Sigmoid colon (tissue), 7 donors: ENCODE measurements around the gene ASCL5. TPM values are rescaled to one million over a fixed set of nuclear protein-coding genes. Genes with fewer than 3 reads are reported as not detected.
"Not testable (repeated sequence)": the region's sequence is repeated elsewhere in the genome, so short reads cannot be mapped to it uniquely, and the experiment has no call there.

Source experiments
- DNase-seq: peaks from one replicate; pipeline ENCODE4 v3.0.0-alpha.2; 2019
- H3K27ac ChIP-seq, 4 donors: fragments of 200-600 bp; sonication (generic); one replicate each; pipeline ENCODE4 v1.5.1; 2016 to 2019; ENCODE audit warnings: mild to moderate bottlenecking in 1 of 4
- H3K27me3 ChIP-seq, 3 donors: fragments of 200-600 bp; sonication (generic); one replicate each; pipeline ENCODE4 v1.5.1; 2019; ENCODE audit warnings: mild to moderate bottlenecking in 1 of 3
- H3K36me3 ChIP-seq, 4 donors: fragments of 200-600 bp; sonication (generic); one replicate each; pipeline ENCODE4 v1.5.1; 2016 to 2019
- H3K4me1 ChIP-seq, 4 donors: fragments of 200-600 bp; sonication (generic); one replicate each; pipeline ENCODE4 v1.5.1; 2017 to 2019
- H3K4me3 ChIP-seq, 4 donors: fragments of 200-600 bp; sonication (generic); one replicate each; pipeline ENCODE4 v1.5.1; 2017 to 2019; ENCODE audit warnings: mild to moderate bottlenecking in 2 of 4, moderate library complexity in 1 of 4
- H3K9me3 ChIP-seq, 4 donors: fragments of 200-600 bp in 3 of 4; sonication (generic) in 3 of 4; one replicate each; pipeline versions ENCODE4 v1.5.1 to v1.6.1; 2013 to 2019
- EP300 ChIP-seq, 4 donors: sonication (generic); formaldehyde crosslinking; IDR thresholded peaks; one replicate each; pipeline ENCODE4 v1.6.1; 2017; ENCODE audit warnings: antibody characterized with exemption in 4 of 4
- POLR2A ChIP-seq, 2 donors: fragments of 450-650 bp; IDR thresholded peaks; one replicate each; pipeline ENCODE4 v1.6.1; 2016; ENCODE audit warnings: antibody characterized with exemption in 2 of 2, mild to moderate bottlenecking in 2 of 2, moderate library complexity in 2 of 2
- POLR2AphosphoS5 ChIP-seq, 4 donors: sonication (generic); formaldehyde crosslinking; IDR thresholded peaks; one replicate each; pipeline ENCODE4 v1.6.1; 2017; ENCODE audit warnings: antibody characterized with exemption in 4 of 4
- WGBS, 2 donors: extraction: QIAGEN DNeasy Blood & Tissue Kit; methylation state at CpG; one replicate each; pipeline ENCODE4 v1.1.7; 2013; 5-methylcytosine and 5-hydroxymethylcytosine counted together
- intact Hi-C: fragments of 100-400 bp; cut with DNase I; formaldehyde crosslinking; loops from one replicate; pipeline ENCODE4 v1.15.1; 2023
- polyA plus RNA-seq, 3 donors: library from polyadenylated mRNA; stranded (reverse); fragments of 200-250 nt; gene quantifications; one replicate each; pipeline ENCODE4 v1.2.3, GENCODE V29; 2013
- total RNA-seq, 4 donors: library from RNA; depleted of rRNA; stranded (reverse); fragments of >200 nt; gene quantifications; one replicate each; pipeline ENCODE4 v1.1.0, GENCODE V29; 2016
- TF ChIP-seq, protein P1 (sequence below), 4 experiments: fragments of 450-650 bp in 3 of 4; fragments of 200-600 bp in 1 of 4; IDR thresholded peaks; one replicate each; pipeline ENCODE4 v1.5.1; 2016 to 2019; ENCODE audit warnings: antibody characterized with exemption in 4 of 4, mild to moderate bottlenecking in 3 of 4, moderate library complexity in 2 of 4
- donor health status: healthy with polysubstance abuse.
- donor health status: Bipolar disorder and iron deficiency.
- donor health status: healthy.

Gene ASCL5
- total and polyA plus RNA-seq, 7 donors, result 0.06 TPM; not detected in 6

DNA sequence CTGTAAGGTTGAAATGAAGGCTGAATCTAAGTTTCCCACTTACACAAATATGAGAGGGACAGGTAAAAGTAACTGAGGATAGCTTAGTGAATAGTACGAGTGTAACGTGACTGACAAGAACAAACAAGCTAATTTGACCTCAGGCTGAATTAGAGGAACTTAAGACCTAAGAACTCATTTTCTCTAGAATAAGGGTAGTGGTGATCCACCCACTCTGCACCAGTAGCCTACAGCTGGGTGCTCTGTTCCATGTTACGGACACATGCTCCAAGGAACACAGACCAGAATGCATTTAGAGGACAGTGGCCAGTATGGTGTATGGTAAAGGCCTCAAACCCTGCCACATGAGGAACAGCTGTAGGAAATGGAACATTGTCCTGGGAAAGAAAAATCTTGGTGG, 42.2 kb upstream of the ASCL5 start:
- WGBS, 2 donors, result 66 to 96% methylated on average over 3 of the region's 3 CpGs

DNA sequence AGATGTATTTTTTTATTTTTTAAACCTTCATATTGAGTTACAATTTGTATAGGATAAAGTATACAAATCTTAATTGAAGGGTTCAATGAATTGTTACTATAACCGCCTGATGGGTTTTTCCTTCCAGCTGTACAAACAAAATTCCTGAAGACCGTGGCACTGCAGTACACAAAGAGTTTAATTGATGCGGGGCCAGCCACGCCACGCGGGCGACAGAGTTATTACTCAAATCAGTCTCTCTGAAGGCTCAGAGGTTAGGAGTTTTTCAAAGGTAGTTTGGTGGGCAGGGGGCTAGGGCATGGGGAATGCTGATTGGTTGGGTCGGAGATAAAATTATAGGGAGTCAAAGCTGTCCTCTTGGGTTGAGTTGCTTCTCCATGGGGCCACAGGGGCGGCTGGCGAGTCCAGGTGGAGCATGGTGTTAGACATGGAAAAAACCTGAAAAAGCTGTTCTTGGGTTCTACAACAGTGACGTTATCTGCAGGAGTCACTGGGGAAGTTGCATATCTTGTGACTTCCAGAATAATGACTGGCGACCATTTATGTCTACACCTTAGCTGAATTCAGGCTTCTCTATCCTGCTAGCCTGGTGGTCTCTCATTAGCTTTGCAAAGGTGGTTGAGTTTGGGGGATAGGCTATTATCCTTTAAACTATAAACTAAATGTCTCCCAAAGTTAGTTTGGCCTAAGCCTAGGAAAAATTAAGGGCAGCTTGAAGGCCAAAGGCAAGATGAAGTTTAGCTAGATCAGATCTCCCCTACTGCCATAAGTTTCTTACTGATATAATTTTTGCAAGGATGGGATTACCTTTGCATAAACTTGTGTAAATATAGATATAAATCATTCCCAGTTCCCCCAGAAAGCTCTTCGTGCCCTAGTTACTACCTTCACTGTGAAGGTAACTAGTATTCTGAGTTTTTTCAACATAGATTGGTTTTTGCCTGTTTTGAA, 40.3 kb upstream of the ASCL5 start:
- Histone ChIP-seq H3K4me1 (peaks cover 0 to 10% (median 8%) of the 10 kb centered on the region in 4 donors), H3K27ac (no peak overlapping the region), H3K27me3 (no peaks in the 10 kb centered on the region), H3K9me3 (no peaks in the 10 kb centered on the region), H3K4me3 (no peak overlapping the region), H3K36me3 (no peaks in the 10 kb centered on the region)
- no peak for TF ChIP-seq EP300 (IDR thresholded peaks at IDR 0.05)
- no peak for TF ChIP-seq POLR2AphosphoS5 (IDR thresholded peaks at IDR 0.05)
- TF ChIP-seq, protein P1, sequence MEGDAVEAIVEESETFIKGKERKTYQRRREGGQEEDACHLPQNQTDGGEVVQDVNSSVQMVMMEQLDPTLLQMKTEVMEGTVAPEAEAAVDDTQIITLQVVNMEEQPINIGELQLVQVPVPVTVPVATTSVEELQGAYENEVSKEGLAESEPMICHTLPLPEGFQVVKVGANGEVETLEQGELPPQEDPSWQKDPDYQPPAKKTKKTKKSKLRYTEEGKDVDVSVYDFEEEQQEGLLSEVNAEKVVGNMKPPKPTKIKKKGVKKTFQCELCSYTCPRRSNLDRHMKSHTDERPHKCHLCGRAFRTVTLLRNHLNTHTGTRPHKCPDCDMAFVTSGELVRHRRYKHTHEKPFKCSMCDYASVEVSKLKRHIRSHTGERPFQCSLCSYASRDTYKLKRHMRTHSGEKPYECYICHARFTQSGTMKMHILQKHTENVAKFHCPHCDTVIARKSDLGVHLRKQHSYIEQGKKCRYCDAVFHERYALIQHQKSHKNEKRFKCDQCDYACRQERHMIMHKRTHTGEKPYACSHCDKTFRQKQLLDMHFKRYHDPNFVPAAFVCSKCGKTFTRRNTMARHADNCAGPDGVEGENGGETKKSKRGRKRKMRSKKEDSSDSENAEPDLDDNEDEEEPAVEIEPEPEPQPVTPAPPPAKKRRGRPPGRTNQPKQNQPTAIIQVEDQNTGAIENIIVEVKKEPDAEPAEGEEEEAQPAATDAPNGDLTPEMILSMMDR (IDR thresholded peaks at IDR 0.05), result no peak
- TF ChIP-seq POLR2A (IDR thresholded peaks at IDR 0.05), result no peak
- DNase-seq, result no peak
- 36 to 70% methylated on average over 13 of the region's 13 CpGs for WGBS, 2 donors
- intact Hi-C loops, result no loop called here

More for the DNA sequence above, 42.2 kb upstream of the ASCL5 start:
- Histone ChIP-seq H3K27ac (no peak overlapping the region), H3K36me3 (no peaks in the 10 kb centered on the region), H3K4me1 (peaks cover 0 to 10% (median 8%) of the 10 kb centered on the region in 4 donors), H3K27me3 (no peaks in the 10 kb centered on the region), H3K9me3 (no peaks in the 10 kb centered on the region), H3K4me3 (no peak overlapping the region)
- intact Hi-C loops, result no loop called here
- TF ChIP-seq, protein P1 (IDR thresholded peaks at IDR 0.05), result no peak
- TF ChIP-seq EP300 (IDR thresholded peaks at IDR 0.05) (no peak), POLR2AphosphoS5 (IDR thresholded peaks at IDR 0.05) (no peak), POLR2A (IDR thresholded peaks at IDR 0.05) (no peak)
- DNase-seq, result no peak

DNA sequence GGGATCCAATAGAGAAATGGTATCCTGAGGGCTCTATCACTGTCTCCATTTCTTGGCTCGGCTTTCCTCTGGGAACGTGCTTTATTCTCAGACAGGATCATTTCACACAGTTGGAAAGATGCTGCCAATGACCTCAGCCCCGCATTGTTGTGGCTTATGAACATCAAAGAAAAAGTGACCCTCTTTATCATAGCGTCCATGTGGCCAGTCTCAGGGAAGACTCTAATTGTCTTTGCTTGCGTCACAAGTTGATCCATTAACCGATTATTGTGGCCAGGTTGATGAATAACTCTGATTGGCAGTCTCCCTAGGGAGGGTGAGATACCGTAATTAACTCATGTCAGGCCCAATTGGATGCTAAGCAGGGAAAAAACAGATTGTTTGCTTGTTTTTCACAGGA, 37.7 kb upstream of the ASCL5 start:
- WGBS, 2 donors, result 19 to 80% methylated on average over 7 of the region's 7 CpGs
- no peaks in the 10 kb centered on the region for H3K9me3 ChIP-seq
- no peak overlapping the region for H3K4me3 ChIP-seq
- DNase-seq, result no peak
- H3K36me3 ChIP-seq, result no peaks in the 10 kb centered on the region
- no peak overlapping the region for H3K27ac ChIP-seq
- no peak for TF ChIP-seq EP300 (IDR thresholded peaks at IDR 0.05)
- no peak for TF ChIP-seq POLR2A (IDR thresholded peaks at IDR 0.05)
- TF ChIP-seq, protein P1 (IDR thresholded peaks at IDR 0.05), result no peak
- no peak for TF ChIP-seq POLR2AphosphoS5 (IDR thresholded peaks at IDR 0.05)
- H3K27me3 ChIP-seq, result no peaks in the 10 kb centered on the region
- intact Hi-C loops, result no loop called here
- no peaks in the 10 kb centered on the region for H3K4me1 ChIP-seq

DNA sequence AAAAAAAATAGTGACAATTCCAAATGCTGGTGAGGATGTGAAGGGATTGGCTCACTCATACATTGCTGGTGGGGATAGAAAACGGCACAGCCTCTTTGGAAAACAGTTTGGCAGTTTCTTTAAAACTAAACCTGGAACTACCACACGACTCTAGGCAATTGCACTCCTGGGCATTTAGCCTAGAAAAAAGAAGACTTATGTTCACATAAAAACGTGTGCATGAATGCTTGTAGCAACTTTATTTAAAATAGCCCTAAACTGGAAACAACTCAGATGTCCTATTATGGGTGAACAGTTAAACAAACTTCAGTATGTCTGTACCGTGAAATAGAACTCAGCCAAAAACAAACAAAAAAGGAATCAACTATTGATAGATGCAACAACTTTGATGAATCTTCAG, 36.7 kb upstream of the ASCL5 start:
- Histone ChIP-seq H3K27me3 (no peaks in the 10 kb centered on the region), H3K4me3 (no peak overlapping the region), H3K36me3 (no peaks in the 10 kb centered on the region), H3K9me3 (no peaks in the 10 kb centered on the region), H3K27ac (no peak overlapping the region), H3K4me1 (no peaks in the 10 kb centered on the region)
- TF ChIP-seq POLR2AphosphoS5 (IDR thresholded peaks at IDR 0.05) (no peak), EP300 (IDR thresholded peaks at IDR 0.05) (no peak), POLR2A (IDR thresholded peaks at IDR 0.05) (no peak)
- TF ChIP-seq, protein P1 (IDR thresholded peaks at IDR 0.05), result no peak
- DNase-seq, result no peak
- intact Hi-C loops, result no loop called here
- WGBS, 2 donors, result 46 to 64% methylated on average over 4 of the region's 4 CpGs

DNA sequence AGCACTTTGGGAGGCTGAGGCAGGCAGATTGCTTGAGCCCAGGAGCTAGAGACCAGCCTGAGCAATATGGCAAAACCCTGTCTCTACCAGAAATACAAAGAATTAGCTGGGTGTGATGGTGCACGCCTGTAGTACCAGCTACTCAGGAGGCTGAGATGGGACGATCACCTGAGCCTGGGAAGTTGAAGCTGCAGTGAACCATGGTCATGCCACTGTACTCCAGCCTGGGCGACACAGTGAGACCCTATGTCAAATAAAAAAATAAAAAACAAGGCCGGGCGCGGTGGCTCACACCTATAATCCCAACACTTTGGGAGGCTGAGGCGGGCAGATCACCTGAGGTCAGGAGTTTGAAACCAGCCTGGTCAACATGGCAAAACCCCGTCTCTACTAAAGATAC, 36.1 kb upstream of the ASCL5 start:
- H3K27me3 ChIP-seq, H3K36me3 ChIP-seq, DNase-seq, intact Hi-C loops, H3K4me1 ChIP-seq, H3K9me3 ChIP-seq, H3K27ac ChIP-seq, H3K4me3 ChIP-seq: not testable (repeated sequence)
- 90 to 96% methylated on average over 8 of the region's 8 CpGs for WGBS, 2 donors
